Gastroesophageal sphincter (tissue), 4 donors: ENCODE results near the gene TOX2. TPM values are rescaled to one million over a fixed set of nuclear protein-coding genes. Genes with fewer than 3 reads are reported as not detected.

Experiments used
- ATAC-seq: fragments of 150-250 bp; one replicate; pipeline ENCODE4 v1.9.1; 2016; ENCODE audit warnings: mild to moderate bottlenecking, moderate library complexity
- H3K27ac ChIP-seq, 4 donors: fragments of 200-600 bp; sonication (generic) in 3 of 4; 1 replicate in 3 of 4; 2 replicates in 1 of 4; pipeline ENCODE4 v1.5.1; 2016 to 2019
- H3K27me3 ChIP-seq: fragments of 200-600 bp; sonication (generic); one replicate; pipeline ENCODE4 v1.5.1; 2019
- H3K36me3 ChIP-seq, 2 donors: fragments of 200-600 bp; sonication (generic); one replicate each; pipeline ENCODE4 v1.5.1; 2019; ENCODE audit warnings: control low read depth in 1 of 2
- H3K4me1 ChIP-seq, 3 donors: fragments of 200-600 bp; sonication (generic); 1 replicate in 2 of 3; 2 replicates in 1 of 3; pipeline ENCODE4 v1.5.1; 2016 to 2019; ENCODE audit warnings: control low read depth in 2 of 3
- H3K4me3 ChIP-seq, 2 donors: fragments of 200-600 bp; sonication (generic); one replicate each; pipeline ENCODE4 v1.5.1; 2019; ENCODE audit warnings: mild to moderate bottlenecking in 1 of 2, moderate library complexity in 1 of 2
- H3K9me3 ChIP-seq, 3 donors: fragments of 200-600 bp; sonication (generic); one replicate each; pipeline ENCODE4 v1.5.1; 2017 to 2019; ENCODE audit warnings: control low read depth in 2 of 3
- EP300 ChIP-seq: sonication (generic); formaldehyde crosslinking; IDR thresholded peaks from one replicate; pipeline ENCODE4 v1.6.1; 2017; ENCODE audit warnings: antibody characterized with exemption, mild to moderate bottlenecking
- POLR2A ChIP-seq, 2 donors: fragments of 450-650 bp; IDR thresholded peaks; one replicate each; pipeline ENCODE4 v1.6.1; 2017; ENCODE audit warnings: antibody characterized with exemption in 2 of 2, mild to moderate bottlenecking in 2 of 2, moderate library complexity in 1 of 2
- POLR2AphosphoS5 ChIP-seq: sonication (generic); formaldehyde crosslinking; IDR thresholded peaks from one replicate; pipeline ENCODE4 v1.6.1; 2017; ENCODE audit warnings: antibody characterized with exemption
- WGBS, 2 donors: methylation state at CpG; one replicate each; pipeline ENCODE4 v1.1.5; 2018; ENCODE audit warnings: low coverage in 1 of 2; 5-methylcytosine and 5-hydroxymethylcytosine counted together
- total RNA-seq, 4 donors: library from RNA; depleted of rRNA; stranded (reverse); fragments of >200 nt; gene quantifications; one replicate each; pipeline ENCODE4 v1.1.0, GENCODE V29; 2016
- TF ChIP-seq, protein P1 (sequence below), 4 experiments: fragments of 200-600 bp in 2 of 4; fragments of 450-650 bp in 2 of 4; sonication (generic) in 1 of 4; IDR thresholded peaks; one replicate each; pipeline ENCODE4 v1.5.1; 2017 to 2019; ENCODE audit warnings: antibody characterized with exemption in 4 of 4, mild to moderate bottlenecking in 2 of 4, moderate library complexity in 2 of 4

Gene TOX2
- total RNA-seq, 4 donors from 2014 or later, result 16.4 to 47.8 (median 40.3) TPM

DNA sequence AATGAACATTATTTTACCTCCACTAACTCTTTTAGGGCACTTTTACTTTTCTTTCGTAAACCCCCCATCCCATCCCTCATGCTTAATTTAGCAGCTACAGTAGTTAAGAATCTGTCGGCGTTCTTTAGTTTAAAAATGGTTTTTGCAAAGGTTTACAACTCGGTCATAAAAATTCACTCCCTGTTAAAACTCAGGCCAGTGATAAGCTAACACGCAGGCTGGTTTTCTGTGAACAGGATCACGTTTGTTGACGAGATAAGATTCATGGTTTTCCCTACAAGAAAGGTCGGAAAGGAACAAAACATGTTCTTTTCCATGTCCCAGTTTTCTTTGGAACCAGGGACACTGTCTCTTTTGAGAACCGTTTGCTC, 101.1 kb downstream of the TOX2 start:
- no peak for ATAC-seq
- Histone ChIP-seq H3K36me3 (no peaks in the 10 kb centered on the region), H3K27ac (peak overlapping the region in 3 of 4 donors; percentile 80 to 84 (median 83)), H3K9me3 (no peaks in the 10 kb centered on the region), H3K4me3 (peak overlapping the region in 1 of 2 donors; percentile 4), H3K27me3 (no peaks in the 10 kb centered on the region), H3K4me1 (peaks cover 0 to 70% (median 8%) of the 10 kb centered on the region in 3 donors)
- WGBS, 2 donors, result 19 to 29% methylated on average over 5 to 9 of the region's 9 CpGs
- TF ChIP-seq POLR2A (IDR thresholded peaks at IDR 0.05) (no peak), EP300 (no peak)

DNA sequence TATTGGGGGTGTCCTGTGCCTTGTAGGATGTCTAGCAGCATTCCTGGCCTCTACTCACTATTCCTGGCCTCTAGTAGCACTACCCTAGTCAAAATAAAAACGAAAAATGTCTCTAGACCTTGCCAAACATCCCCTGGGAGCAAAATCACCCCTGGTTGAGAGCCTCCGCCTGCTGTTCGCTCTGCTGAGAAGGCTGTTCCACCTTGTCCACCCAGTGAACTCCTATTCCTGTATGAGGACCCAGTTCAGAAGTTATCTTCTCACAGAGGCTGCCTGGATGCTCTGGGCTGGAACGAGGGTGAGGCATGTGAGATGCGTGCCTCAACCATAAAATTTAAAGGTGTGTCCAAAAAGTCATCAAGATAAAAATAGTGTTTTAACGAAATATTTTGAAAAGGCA, 101.9 kb downstream of the TOX2 start:
- no peak for ATAC-seq
- no peaks in the 10 kb centered on the region for H3K27me3 ChIP-seq
- 71 to 73% methylated on average over 6 of the region's 6 CpGs for WGBS, 2 donors
- H3K4me3 ChIP-seq, result no peak overlapping the region
- H3K4me1 ChIP-seq, result peaks cover 0 to 72% (median 8%) of the 10 kb centered on the region in 3 donors
- no peak for TF ChIP-seq POLR2A (IDR thresholded peaks at IDR 0.05)
- TF ChIP-seq EP300, result no peak
- TF ChIP-seq POLR2AphosphoS5, result no peak
- TF ChIP-seq, protein P1, sequence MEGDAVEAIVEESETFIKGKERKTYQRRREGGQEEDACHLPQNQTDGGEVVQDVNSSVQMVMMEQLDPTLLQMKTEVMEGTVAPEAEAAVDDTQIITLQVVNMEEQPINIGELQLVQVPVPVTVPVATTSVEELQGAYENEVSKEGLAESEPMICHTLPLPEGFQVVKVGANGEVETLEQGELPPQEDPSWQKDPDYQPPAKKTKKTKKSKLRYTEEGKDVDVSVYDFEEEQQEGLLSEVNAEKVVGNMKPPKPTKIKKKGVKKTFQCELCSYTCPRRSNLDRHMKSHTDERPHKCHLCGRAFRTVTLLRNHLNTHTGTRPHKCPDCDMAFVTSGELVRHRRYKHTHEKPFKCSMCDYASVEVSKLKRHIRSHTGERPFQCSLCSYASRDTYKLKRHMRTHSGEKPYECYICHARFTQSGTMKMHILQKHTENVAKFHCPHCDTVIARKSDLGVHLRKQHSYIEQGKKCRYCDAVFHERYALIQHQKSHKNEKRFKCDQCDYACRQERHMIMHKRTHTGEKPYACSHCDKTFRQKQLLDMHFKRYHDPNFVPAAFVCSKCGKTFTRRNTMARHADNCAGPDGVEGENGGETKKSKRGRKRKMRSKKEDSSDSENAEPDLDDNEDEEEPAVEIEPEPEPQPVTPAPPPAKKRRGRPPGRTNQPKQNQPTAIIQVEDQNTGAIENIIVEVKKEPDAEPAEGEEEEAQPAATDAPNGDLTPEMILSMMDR (IDR thresholded peaks at IDR 0.05), result no peak
- no peaks in the 10 kb centered on the region for H3K9me3 ChIP-seq
- H3K36me3 ChIP-seq, result no peaks in the 10 kb centered on the region
- peak overlapping the region in 3 of 4 donors; percentile 80 to 84 (median 83) for H3K27ac ChIP-seq

DNA sequence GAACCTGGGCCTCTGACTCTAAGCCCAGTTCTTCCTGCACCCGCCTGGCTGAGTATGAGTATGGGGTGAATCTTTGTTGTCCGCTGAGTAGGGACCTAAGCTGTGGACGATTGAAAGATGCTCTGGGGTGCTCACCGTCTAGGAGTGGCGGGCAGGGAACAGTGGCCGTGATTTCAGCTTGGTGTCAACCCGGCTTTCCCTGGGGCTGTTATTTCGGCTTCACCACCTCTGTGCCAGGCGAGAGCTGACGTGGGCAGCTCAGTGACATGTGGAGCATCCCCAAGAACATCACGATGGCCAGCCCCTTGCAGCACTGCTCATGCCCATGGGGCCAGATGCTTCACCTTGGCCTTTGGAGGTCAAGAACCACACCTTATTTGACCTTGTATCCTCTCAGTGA, 102.6 kb downstream of the TOX2 start:
- no peak for ATAC-seq
- no peak overlapping the region for H3K4me3 ChIP-seq
- no peaks in the 10 kb centered on the region for H3K27me3 ChIP-seq
- peaks cover 0 to 70% (median 8%) of the 10 kb centered on the region in 3 donors for H3K4me1 ChIP-seq
- H3K27ac ChIP-seq, result peak overlapping the region in 3 of 4 donors; percentile 80 to 84 (median 83)
- 77 to 94% methylated on average over 5 to 6 of the region's 11 CpGs for WGBS, 2 donors
- H3K36me3 ChIP-seq, result no peaks in the 10 kb centered on the region
- TF ChIP-seq POLR2AphosphoS5 (no peak), EP300 (no peak), POLR2A (IDR thresholded peaks at IDR 0.05) (no peak)
- TF ChIP-seq, protein P1 (IDR thresholded peaks at IDR 0.05), result no peak
- H3K9me3 ChIP-seq, result no peaks in the 10 kb centered on the region

DNA sequence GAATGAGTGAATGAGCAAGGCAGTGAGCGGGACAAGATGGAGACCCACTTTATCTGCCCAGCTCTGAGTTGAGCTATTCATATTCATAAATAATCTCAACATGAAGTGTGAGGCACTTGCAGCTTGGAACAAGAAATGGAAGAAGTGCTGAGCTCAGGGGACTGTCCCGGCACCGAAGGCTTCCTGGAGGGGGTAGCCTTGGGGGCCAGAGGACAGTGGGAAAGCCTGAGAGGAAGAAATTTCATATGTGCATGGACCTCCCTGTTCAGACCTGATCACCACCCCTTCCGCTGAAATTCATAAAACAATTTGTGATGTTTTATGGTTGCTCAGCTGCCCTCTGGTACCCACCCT, 103.2 kb downstream of the TOX2 start:
- H3K27me3 ChIP-seq, result no peaks in the 10 kb centered on the region
- TF ChIP-seq, protein P1 (IDR thresholded peaks at IDR 0.05), result no peak
- TF ChIP-seq EP300 (no peak), POLR2A (IDR thresholded peaks at IDR 0.05) (no peak), POLR2AphosphoS5 (no peak)
- no peaks in the 10 kb centered on the region for H3K36me3 ChIP-seq
- no peak overlapping the region for H3K4me3 ChIP-seq
- H3K4me1 ChIP-seq, result peaks cover 0 to 75% (median 8%) of the 10 kb centered on the region in 3 donors
- no peaks in the 10 kb centered on the region for H3K9me3 ChIP-seq
- peak overlapping the region; percentile 8 to 84 (median 82) for H3K27ac ChIP-seq
- 15 to 17% methylated on average over 3 to 4 of the region's 4 CpGs for WGBS, 2 donors
- ATAC-seq, result no peak

DNA sequence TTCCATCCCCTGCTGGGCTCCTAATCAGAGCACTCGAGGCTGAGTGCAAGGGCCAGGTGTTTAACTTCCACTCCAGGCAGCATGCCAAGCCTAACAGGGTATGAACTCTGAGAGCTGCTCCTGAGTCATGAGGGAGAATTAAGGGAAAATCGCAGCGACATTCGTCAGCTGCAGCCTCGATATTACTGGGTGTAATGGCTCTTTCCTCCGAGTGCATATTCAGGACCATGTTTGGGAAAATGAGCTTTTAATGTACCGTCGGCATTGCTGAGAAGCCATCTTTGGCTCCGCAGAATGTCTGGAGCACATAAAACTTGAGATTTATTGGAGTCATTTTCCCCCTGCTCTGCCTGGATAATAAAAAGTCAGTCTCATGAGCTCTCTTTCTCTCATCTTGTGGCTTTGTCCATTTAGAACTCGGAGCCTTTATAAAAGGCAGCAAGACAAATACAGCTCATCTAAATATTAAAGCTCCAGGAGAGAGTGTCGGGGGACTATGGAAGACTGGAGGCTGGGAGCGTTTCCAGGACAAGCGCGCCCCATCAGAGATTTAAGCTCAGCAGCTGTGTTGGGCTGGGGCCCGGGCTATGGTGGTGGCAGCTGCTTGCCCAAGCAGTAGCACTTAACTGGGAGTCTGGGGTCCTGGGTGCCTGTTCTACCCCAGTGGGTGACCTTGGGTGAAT, 103.7 kb downstream of the TOX2 start:
- no peak for TF ChIP-seq EP300
- peak; percentile 92 for TF ChIP-seq POLR2AphosphoS5
- peak; percentile 79 for ATAC-seq
- H3K27me3 ChIP-seq, result no peaks in the 10 kb centered on the region
- peak overlapping the region; percentile 8 to 84 (median 82) for H3K27ac ChIP-seq
- no peaks in the 10 kb centered on the region for H3K9me3 ChIP-seq
- H3K4me1 ChIP-seq, result peaks cover 0 to 75% (median 8%) of the 10 kb centered on the region in 3 donors
- no peak overlapping the region for H3K4me3 ChIP-seq
- H3K36me3 ChIP-seq, result no peaks in the 10 kb centered on the region
- WGBS, 2 donors, result 13 to 28% methylated on average over 3 to 15 of the region's 15 CpGs
